ENCODE measurements around the gene SIGLEC8. TPM values are rescaled to one million over a fixed set of nuclear protein-coding genes. Genes with fewer than 3 reads are reported as not detected.

Gene SIGLEC8
- total and polyA plus RNA-seq, 9 of the 15 experiments (the other 6 are each of a cell fraction or from before 2014, with no cell fraction given) = 0.04 to 0.65 (median 0.39) TPM

DNA sequence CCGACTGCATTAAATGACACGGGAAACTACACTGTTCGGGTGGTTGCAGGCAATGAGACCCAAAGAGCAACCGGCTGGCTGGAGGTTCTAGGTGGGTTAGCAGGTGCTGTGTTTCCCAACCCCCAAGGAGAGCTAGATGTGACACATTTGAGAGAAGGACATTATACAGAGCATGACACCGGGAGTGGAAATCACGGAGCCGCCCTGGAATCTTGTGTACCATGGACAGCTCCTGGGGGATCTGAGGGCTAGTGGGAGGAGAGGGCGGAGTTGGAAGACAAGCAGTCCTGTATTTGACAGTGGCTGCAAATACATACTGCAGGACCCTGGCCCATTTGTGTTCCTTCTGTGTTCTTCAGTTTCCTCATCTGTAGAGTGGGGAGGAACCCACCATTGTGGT is 22.3 kb upstream of the SIGLEC8 start (continued):
- TF ChIP-seq KLF1 (tag; IDR thresholded peaks at IDR 0.05) (no peak), ZNF707 (CRISPR knock-in tag; conservative IDR thresholded peaks at IDR 0.05) (no peak), FOSL1 (tag; conservative IDR thresholded peaks at IDR 0.05) (no peak), TCF7 (IDR thresholded peaks at IDR 0.05; ENCODE audit: borderline replicate concordance) (no peak), PRPF4 (IDR thresholded peaks at IDR 0.05; ENCODE audit: insufficient read depth, low read depth, low read length, poor library complexity, severe bottlenecking) (no peak), DACH1 (IDR thresholded peaks at IDR 0.05; ENCODE audit: partially characterized antibody) (no peak), ARNT (IDR thresholded peaks at IDR 0.05) (no peak; a peak in 1 of 4 replicates), ZNF253 (CRISPR knock-in tag; conservative IDR thresholded peaks at IDR 0.05) (no peak)
- TF ChIP-seq, protein P1, sequence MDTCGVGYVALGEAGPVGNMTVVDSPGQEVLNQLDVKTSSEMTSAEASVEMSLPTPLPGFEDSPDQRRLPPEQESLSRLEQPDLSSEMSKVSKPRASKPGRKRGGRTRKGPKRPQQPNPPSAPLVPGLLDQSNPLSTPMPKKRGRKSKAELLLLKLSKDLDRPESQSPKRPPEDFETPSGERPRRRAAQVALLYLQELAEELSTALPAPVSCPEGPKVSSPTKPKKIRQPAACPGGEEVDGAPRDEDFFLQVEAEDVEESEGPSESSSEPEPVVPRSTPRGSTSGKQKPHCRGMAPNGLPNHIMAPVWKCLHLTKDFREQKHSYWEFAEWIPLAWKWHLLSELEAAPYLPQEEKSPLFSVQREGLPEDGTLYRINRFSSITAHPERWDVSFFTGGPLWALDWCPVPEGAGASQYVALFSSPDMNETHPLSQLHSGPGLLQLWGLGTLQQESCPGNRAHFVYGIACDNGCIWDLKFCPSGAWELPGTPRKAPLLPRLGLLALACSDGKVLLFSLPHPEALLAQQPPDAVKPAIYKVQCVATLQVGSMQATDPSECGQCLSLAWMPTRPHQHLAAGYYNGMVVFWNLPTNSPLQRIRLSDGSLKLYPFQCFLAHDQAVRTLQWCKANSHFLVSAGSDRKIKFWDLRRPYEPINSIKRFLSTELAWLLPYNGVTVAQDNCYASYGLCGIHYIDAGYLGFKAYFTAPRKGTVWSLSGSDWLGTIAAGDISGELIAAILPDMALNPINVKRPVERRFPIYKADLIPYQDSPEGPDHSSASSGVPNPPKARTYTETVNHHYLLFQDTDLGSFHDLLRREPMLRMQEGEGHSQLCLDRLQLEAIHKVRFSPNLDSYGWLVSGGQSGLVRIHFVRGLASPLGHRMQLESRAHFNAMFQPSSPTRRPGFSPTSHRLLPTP (IDR thresholded peaks at IDR 0.05; ENCODE audit: borderline replicate concordance, extremely low read depth, insufficient read length) = no peak
- TF ChIP-seq, protein P2, sequence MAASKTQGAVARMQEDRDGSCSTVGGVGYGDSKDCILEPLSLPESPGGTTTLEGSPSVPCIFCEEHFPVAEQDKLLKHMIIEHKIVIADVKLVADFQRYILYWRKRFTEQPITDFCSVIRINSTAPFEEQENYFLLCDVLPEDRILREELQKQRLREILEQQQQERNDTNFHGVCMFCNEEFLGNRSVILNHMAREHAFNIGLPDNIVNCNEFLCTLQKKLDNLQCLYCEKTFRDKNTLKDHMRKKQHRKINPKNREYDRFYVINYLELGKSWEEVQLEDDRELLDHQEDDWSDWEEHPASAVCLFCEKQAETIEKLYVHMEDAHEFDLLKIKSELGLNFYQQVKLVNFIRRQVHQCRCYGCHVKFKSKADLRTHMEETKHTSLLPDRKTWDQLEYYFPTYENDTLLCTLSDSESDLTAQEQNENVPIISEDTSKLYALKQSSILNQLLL (CRISPR knock-in tag; IDR thresholded peaks at IDR 0.05; ENCODE audit: borderline replicate concordance) = no peak
- TF ChIP-seq, protein P3, sequence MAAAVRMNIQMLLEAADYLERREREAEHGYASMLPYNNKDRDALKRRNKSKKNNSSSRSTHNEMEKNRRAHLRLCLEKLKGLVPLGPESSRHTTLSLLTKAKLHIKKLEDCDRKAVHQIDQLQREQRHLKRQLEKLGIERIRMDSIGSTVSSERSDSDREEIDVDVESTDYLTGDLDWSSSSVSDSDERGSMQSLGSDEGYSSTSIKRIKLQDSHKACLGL (CRISPR knock-in tag; IDR thresholded peaks at IDR 0.05; ENCODE audit: borderline replicate concordance, poor library complexity, severe bottlenecking) = no peak
- TF ChIP-seq, protein P4, sequence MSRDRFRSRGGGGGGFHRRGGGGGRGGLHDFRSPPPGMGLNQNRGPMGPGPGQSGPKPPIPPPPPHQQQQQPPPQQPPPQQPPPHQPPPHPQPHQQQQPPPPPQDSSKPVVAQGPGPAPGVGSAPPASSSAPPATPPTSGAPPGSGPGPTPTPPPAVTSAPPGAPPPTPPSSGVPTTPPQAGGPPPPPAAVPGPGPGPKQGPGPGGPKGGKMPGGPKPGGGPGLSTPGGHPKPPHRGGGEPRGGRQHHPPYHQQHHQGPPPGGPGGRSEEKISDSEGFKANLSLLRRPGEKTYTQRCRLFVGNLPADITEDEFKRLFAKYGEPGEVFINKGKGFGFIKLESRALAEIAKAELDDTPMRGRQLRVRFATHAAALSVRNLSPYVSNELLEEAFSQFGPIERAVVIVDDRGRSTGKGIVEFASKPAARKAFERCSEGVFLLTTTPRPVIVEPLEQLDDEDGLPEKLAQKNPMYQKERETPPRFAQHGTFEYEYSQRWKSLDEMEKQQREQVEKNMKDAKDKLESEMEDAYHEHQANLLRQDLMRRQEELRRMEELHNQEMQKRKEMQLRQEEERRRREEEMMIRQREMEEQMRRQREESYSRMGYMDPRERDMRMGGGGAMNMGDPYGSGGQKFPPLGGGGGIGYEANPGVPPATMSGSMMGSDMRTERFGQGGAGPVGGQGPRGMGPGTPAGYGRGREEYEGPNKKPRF (IDR thresholded peaks at IDR 0.05; ENCODE audit: low read depth, low read length) = no peak
- TF ChIP-seq, protein P5, sequence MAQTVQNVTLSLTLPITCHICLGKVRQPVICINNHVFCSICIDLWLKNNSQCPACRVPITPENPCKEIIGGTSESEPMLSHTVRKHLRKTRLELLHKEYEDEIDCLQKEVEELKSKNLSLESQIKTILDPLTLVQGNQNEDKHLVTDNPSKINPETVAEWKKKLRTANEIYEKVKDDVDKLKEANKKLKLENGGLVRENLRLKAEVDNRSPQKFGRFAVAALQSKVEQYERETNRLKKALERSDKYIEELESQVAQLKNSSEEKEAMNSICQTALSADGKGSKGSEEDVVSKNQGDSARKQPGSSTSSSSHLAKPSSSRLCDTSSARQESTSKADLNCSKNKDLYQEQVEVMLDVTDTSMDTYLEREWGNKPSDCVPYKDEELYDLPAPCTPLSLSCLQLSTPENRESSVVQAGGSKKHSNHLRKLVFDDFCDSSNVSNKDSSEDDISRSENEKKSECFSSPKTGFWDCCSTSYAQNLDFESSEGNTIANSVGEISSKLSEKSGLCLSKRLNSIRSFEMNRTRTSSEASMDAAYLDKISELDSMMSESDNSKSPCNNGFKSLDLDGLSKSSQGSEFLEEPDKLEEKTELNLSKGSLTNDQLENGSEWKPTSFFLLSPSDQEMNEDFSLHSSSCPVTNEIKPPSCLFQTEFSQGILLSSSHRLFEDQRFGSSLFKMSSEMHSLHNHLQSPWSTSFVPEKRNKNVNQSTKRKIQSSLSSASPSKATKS (CRISPR knock-in tag; IDR thresholded peaks at IDR 0.05) = no peak
- TF ChIP-seq, protein P6, sequence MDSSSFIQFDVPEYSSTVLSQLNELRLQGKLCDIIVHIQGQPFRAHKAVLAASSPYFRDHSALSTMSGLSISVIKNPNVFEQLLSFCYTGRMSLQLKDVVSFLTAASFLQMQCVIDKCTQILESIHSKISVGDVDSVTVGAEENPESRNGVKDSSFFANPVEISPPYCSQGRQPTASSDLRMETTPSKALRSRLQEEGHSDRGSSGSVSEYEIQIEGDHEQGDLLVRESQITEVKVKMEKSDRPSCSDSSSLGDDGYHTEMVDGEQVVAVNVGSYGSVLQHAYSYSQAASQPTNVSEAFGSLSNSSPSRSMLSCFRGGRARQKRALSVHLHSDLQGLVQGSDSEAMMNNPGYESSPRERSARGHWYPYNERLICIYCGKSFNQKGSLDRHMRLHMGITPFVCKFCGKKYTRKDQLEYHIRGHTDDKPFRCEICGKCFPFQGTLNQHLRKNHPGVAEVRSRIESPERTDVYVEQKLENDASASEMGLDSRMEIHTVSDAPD (CRISPR knock-in tag; IDR thresholded peaks at IDR 0.05) = no peak

Data from K562 (cell line).